K562 treated with DMSO at 1 percent for 48 hours (cell line): ENCODE measurements around the gene ATP5MC2. TPM values are rescaled to one million over a fixed set of nuclear protein-coding genes. Genes with fewer than 3 reads are reported as not detected.

Experiments used
- total RNA-seq: library from RNA; unstranded; fragments of 300-600 nt; gene quantifications from 2 replicates; pipeline ENCODE4 v1.2.3, GENCODE V29; 2022; ENCODE audit warnings: low replicate concordance; ENCODE audit errors: extremely low read depth

The ATP5MC2 gene
- total RNA-seq: not detected in 2 replicates

GRCh38 chr12:53675701-53676607, at the start of gene ATP5MC2:
Gene ATP5MC2 (minus strand): TSS chr12:53676083. CDS start chr12:53672614, 3,469 bp downstream.

GRCh38 chr12:53625946-53626701, 49.8 kb downstream of the ATP5MC2 start, which contains the start of gene ATF7:
Gene ATF7 (minus strand): TSS chr12:53626382. CDS start chr12:53601000, 25,382 bp downstream.

Other genes with a start within 250 kb of the ATP5MC2 start
- not detected in 2 replicates for gene PRR13, start 234.3 kb downstream of the ATP5MC2 start, total RNA-seq
- 314 and 817 TPM in 2 replicates for gene PCBP2, start 224.0 kb downstream of the ATP5MC2 start, total RNA-seq
- gene MAP3K12, start 176.6 kb downstream of the ATP5MC2 start, total RNA-seq: not detected in 2 replicates
- not detected in 2 replicates for gene TARBP2, start 174.8 kb downstream of the ATP5MC2 start, total RNA-seq
- not detected in 2 replicates for gene NPFF, start 168.6 kb downstream of the ATP5MC2 start, total RNA-seq
- gene ATF7, start 49.7 kb downstream of the ATP5MC2 start, total RNA-seq: not detected in 2 replicates
- not detected in 2 replicates for gene CALCOCO1, start 51.4 kb upstream of the ATP5MC2 start, total RNA-seq
- gene CISTR, start 75.9 kb upstream of the ATP5MC2 start, total RNA-seq: not detected in 2 replicates